Activated CD4-positive, alpha-beta memory T cell treated with anti-CD3 and anti-CD28 coated beads for 36 hours (primary cell): Measurements from ENCODE around the gene TBL3. TPM values are rescaled to one million over a fixed set of nuclear protein-coding genes. Genes with fewer than 3 reads are reported as not detected.
"Not testable (repeated sequence)": the region's sequence is repeated elsewhere in the genome, so short reads cannot be mapped to it uniquely, and the experiment has no call there.

Experiments
- CTCF ChIA-PET: fragments of 350-600 bp; sonication (Branson Sonifier 250); formaldehyde crosslinking; loops from one replicate; lab custom pipeline; 2021; ENCODE audit warnings: antibody characterized with exemption, inconsistent platforms; lab: Charles Lee
- POLR2A ChIA-PET: fragments of 350-600 bp; sonication (Branson Sonifier 250); formaldehyde crosslinking; loops from one replicate; lab custom pipeline; 2021; ENCODE audit warnings: antibody characterized with exemption; lab: Charles Lee
- DNase-seq: peaks from one replicate; pipeline ENCODE4 v3.0.0-alpha.2; 2020
- H3K27ac Mint-ChIP-seq: one replicate; pipeline ENCODE4 v1.8.0; 2021; ENCODE audit warnings: mixed read lengths
- H3K27me3 Mint-ChIP-seq: one replicate; pipeline ENCODE4 v1.8.0; 2021; ENCODE audit warnings: mixed read lengths
- H3K36me3 Mint-ChIP-seq: one replicate; pipeline ENCODE4 v1.8.0; 2021; ENCODE audit warnings: mixed read lengths
- H3K4me1 Mint-ChIP-seq: one replicate; pipeline ENCODE4 v1.8.0; 2021; ENCODE audit warnings: low read depth, mixed read lengths
- H3K4me3 Mint-ChIP-seq: one replicate; pipeline ENCODE4 v1.8.0; 2021; ENCODE audit warnings: mild to moderate bottlenecking, mixed read lengths
- H3K9me3 Mint-ChIP-seq: one replicate; pipeline ENCODE4 v1.8.0; 2021; ENCODE audit warnings: mixed read lengths
- intact Hi-C: fragments of 100-400 bp; cut with micrococcal nuclease; formaldehyde crosslinking; loops from one replicate; pipeline ENCODE4 v1.15.1; 2023
- total RNA-seq, 2 experiments: library from RNA; stranded (reverse); gene quantifications; one replicate each; pipeline ENCODE4 v1.2.3, GENCODE V29; 2021

Gene TBL3
- total RNA-seq, 2 experiments from 2014 or later = 45.7 to 47.3 TPM

DNA sequence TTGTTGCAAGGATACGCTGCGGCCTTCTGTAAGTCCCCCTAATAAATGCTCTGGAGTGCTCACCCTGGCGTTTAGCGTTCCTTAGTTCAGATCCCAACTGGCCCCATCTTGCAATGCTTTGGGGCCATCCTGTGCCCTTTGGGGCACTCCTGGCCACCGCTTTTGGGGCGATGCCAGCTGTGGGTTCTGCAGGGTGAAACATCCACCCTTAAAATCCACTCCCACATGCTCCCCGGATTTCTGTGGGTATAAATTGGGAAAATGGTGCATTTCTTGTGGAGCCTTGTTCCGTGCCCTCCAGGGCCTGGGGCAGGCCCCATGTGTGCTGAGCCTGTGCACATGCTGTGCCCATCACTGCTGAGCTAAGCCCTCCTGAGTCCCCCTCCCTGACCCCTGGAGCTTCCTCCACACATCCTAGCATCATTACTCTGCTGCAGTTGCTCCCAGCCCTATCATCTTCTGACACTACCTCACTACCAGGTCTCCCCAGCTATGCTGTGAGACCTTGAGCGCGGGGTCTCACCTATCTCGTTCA is 34.8 kb upstream of the TBL3 start:
- POLR2A ChIA-PET = no interaction called here

DNA sequence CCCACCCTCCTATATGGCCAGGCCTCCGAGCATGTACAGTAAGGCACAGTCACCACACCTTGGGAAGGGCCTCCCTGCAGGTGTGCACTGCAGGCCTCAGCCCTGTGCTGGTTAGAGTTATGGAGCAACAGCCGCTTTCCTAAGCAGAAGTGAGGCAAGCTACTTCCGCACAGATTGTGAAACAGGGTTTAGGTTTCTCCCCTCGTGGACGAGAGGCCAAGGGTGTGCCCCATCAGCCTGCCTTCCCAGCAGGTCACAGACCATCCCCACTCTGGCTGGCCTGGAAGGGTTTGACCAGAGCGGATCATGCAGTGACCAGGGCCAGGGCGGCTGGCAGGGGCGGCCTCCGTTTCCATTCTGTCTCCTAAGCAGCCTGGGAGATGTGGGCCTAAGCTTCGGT is 33.5 kb upstream of the TBL3 start:
- Mint-ChIP-seq H3K4me1 (peaks cover 12% of the 10 kb centered on the region), H3K36me3 (peaks cover 7% of the 10 kb centered on the region), H3K4me3 (no peak overlapping the region), H3K9me3 (no peaks in the 10 kb centered on the region), H3K27ac (no peak overlapping the region), H3K27me3 (no peaks in the 10 kb centered on the region)
- ChIA-PET POLR2A (no interaction called here), CTCF (interaction anchor here (1.2 kb wide), 1 partner anchor 9 kb away, joined by 3 read pairs; no protein-coding TSS in a partner anchor)
- no peak for DNase-seq
- intact Hi-C loops = no loop called here

More for the DNA sequence above, 34.8 kb upstream of the TBL3 start:
- Mint-ChIP-seq H3K9me3 (no peaks in the 10 kb centered on the region), H3K27me3 (no peaks in the 10 kb centered on the region), H3K4me1 (peaks cover 8% of the 10 kb centered on the region), H3K27ac (no peak overlapping the region), H3K4me3 (no peak overlapping the region), H3K36me3 (peaks cover 7% of the 10 kb centered on the region)
- no peak for DNase-seq
- CTCF ChIA-PET = no interaction called here
- intact Hi-C loops = no loop called here

DNA sequence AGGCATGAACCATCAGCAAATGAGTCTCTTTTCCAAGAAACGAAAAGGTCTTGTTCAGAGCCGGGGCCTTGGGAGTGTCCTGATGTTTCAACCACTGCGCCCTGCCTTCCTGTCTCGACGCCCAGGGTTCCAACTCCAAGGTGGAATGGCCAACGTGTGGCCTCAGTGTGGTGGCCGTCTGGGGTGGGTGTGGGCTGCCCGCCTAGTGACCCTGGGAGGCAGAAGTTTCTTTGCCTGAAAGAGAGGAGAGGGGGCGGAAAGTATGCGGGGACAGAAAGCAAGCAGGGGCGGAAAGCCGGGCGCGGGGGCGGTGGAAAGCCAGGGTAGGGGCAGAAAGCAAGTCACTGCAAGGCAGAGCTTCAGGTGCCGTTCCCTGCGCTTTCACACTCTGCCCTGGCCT is 32.9 kb upstream of the TBL3 start:
- Mint-ChIP-seq H3K36me3 (peaks cover 7% of the 10 kb centered on the region), H3K4me3 (no peak overlapping the region), H3K9me3 (no peaks in the 10 kb centered on the region), H3K4me1 (peaks cover 16% of the 10 kb centered on the region), H3K27ac (no peak overlapping the region), H3K27me3 (no peaks in the 10 kb centered on the region)
- CTCF ChIA-PET = interaction anchor here (1.2 kb wide), 1 partner anchor 9 kb away, joined by 3 read pairs; no protein-coding TSS in a partner anchor
- no peak for DNase-seq
- intact Hi-C loops = no loop called here
- POLR2A ChIA-PET = interaction anchor here (0.7 kb wide), 1 partner anchor 78 kb away, joined by 3 read pairs; no protein-coding TSS in a partner anchor

DNA sequence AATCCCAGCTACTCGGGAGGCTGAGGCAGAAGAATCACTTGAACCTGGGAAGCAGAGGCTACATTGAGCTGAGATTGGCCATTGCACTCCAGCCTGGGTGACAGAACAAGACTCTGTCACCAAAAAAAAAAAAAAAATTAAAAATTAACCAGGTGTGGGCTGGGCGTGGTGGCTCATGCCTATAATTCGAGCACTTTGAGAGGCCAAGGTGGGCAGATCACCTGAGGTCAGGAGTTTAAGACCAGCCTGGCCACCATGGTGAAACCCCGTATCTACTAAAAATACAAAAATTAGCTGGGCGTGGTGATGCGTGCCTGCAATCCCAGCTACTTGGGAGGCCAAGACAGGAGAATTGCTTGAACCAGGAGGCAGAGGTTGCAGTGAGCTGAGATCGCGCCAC is 32.0 kb upstream of the TBL3 start:
- H3K36me3 Mint-ChIP-seq, H3K9me3 Mint-ChIP-seq, H3K27me3 Mint-ChIP-seq, POLR2A ChIA-PET, intact Hi-C loops, H3K27ac Mint-ChIP-seq, H3K4me3 Mint-ChIP-seq, DNase-seq: not testable (repeated sequence)
- peaks cover 25% of the 10 kb centered on the region for H3K4me1 Mint-ChIP-seq
- CTCF ChIA-PET = interaction anchor here (1.8 to 2.4 kb wide), 3 partner anchors 10 to 201 kb away, joined by 5 to 6 read pairs (median 6); no protein-coding TSS in a partner anchor

DNA sequence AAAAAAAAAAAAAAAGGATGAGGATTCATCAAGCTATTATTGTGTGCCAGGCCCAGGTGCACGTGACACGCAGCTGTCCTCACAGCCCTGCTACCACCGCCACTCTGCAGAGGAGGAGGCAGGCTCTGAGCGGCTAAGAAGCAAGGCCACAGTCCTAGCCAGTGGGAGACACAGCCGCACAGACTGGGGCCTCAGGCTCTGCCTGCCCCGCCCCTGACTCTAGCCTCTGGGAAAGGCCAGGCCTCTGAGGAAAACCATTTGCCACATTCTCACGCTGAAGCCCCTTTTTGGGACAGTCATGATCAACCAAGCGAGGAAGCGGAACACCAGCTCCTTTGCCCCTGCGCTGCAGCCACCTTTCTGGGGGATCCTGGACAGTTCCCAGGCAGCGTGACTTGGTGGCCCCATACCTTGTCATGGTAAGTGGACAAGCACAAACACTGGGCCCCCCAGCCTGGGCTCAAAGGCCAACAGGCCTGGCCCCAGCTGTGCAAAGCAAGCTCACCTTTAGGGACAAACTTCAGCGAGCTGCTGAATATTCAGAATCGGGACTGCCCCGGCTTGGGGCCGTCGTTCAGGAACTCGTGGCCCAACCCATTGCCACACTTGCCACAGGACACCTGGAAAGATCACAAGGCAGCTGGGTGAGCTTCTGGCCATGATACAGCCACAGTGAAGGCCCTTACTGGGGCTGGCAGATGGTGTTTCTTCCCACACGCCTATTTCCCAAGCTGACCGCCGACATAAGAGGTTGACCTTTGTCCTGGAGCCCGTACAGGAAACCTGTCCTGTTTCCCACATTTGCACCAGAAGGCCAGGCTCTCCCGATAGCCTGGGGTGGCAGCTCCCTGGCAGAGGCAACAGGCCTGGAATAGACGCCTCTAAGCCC is 31.3 kb upstream of the TBL3 start:
- no peak for DNase-seq
- no peaks in the 10 kb centered on the region for H3K27me3 Mint-ChIP-seq
- POLR2A ChIA-PET = interaction anchor here (1.1 kb wide), 1 partner anchor 25 kb away, joined by 4 read pairs; the partner anchor contains the start of gene RPS2

DNA sequence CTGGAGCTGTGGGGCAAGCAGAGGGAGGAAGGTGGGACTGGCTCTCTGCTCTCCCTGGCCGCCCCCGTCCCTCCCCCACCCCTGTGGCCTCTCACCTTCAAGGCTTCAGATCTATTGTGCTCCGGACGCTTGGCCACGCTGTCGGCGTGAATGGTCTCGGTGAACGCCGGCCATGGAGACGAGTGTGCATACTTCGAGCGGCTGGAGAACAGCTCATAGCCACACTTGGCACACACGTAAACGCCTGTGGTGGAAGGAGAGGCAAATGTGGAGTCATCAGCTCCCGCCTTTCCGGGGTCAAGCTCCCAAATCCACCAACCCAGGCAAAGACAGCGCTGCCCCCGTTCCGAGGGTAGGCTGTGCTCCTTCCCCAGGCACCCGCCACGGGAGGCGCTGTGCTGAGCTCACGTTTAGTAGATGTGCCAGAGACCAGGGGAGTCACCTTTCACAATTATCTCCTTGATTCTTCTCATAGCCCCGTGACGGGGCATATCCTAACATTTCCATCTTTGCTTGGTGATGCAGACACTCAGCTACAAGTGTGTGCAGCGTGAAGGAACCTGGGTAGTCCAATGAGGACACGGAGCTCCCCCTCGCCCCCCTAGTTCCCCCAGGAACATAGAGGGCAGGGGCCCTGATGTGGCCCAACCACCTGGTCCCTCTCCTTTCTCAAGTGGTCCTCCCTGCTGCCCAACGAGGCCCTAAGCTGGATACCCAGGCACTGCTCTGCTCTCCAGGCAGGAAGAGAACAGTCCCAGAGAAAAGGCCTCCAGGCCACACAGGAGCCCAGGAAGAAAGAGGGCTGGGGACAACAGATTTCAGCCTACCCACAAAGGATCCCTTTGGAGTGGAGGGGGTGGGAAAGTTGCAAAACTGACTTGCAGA is 30.4 kb upstream of the TBL3 start:
- Mint-ChIP-seq H3K27ac (no peak overlapping the region), H3K4me1 (peaks cover 25% of the 10 kb centered on the region), H3K4me3 (peak overlapping the region; percentile 88), H3K27me3 (no peaks in the 10 kb centered on the region), H3K9me3 (no peaks in the 10 kb centered on the region), H3K36me3 (peaks cover 7% of the 10 kb centered on the region)
- no peak for DNase-seq
- CTCF ChIA-PET = interaction anchor here (0.6 to 2.4 kb wide), 5 partner anchors 11 to 199 kb away, joined by 3 to 6 read pairs (median 5); no protein-coding TSS in a partner anchor
- POLR2A ChIA-PET = interaction anchor here (0.5 to 1.1 kb wide), 2 partner anchors 24 to 279 kb away, joined by 3 to 4 read pairs; partner anchors contain the start of gene RPS2
- intact Hi-C loops = loop anchor here (2.0 kb wide), 1 partner anchor 159 kb away; the partner anchor contains the start of genes NUBP2 and SPSB3

More for the DNA sequence above, 31.3 kb upstream of the TBL3 start:
- intact Hi-C loops = no loop called here
- H3K27ac Mint-ChIP-seq = no peak overlapping the region
- peaks cover 7% of the 10 kb centered on the region for H3K36me3 Mint-ChIP-seq
- H3K4me3 Mint-ChIP-seq = no peak overlapping the region
- CTCF ChIA-PET = interaction anchor here (0.9 to 2.4 kb wide), 4 partner anchors 11 to 200 kb away, joined by 3 to 6 read pairs (median 6); no protein-coding TSS in a partner anchor
- peaks cover 25% of the 10 kb centered on the region for H3K4me1 Mint-ChIP-seq
- no peaks in the 10 kb centered on the region for H3K9me3 Mint-ChIP-seq

DNA sequence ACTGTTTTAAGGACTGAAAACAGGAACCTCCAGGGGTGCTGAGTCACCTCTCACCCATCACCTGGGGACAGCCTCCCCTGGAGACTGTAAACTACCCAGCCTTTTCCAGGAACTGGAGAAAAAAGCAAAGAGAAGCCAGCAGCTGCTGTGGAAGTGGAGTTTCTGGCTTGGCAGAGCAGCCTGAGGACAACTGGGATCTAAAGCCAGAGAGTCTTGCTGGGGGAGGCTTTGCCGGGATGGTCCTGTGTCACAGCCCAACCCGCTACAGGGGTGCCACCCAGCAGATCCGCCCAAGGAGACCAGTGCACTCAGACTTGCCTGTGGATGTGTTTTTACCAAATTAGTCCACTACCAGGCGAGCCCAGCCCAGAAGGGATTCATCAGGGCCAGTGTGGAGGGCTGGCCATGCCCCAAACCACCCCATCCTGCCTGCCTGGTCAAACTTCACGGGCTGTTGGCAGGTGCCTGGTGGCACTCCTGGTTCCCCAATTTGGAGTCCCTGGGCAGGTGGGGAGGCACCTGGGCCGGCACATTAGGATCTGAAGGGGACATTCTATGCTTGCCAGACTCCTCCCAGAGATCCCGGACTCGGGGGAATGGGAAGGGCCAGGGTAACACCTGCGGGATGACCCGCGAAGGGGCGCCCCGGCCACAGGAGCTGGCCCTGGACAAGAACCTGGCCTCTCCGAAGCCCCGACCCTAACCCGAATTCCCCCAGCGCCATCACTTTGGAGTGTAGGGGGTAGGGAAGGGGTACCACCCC is 29.6 kb upstream of the TBL3 start:
- CTCF ChIA-PET = interaction anchor here (0.6 kb wide), 1 partner anchor 14 kb away, joined by 4 read pairs; no protein-coding TSS in a partner anchor
- Mint-ChIP-seq H3K27me3 (no peaks in the 10 kb centered on the region), H3K9me3 (no peaks in the 10 kb centered on the region), H3K27ac (peak overlapping the region; percentile 23), H3K4me1 (peaks cover 25% of the 10 kb centered on the region), H3K4me3 (peak overlapping the region; percentile 88), H3K36me3 (peaks cover 7% of the 10 kb centered on the region)
- POLR2A ChIA-PET = interaction anchor here (1.0 to 1.1 kb wide), 2 partner anchors 23 to 115 kb away, joined by 3 to 4 read pairs; partner anchors contain the start of genes FAHD1 and RPS2
- intact Hi-C loops = loop anchor here (2.0 kb wide), 1 partner anchor 159 kb away; the partner anchor contains the start of genes NUBP2 and SPSB3
- peak; percentile 52 for DNase-seq

DNA sequence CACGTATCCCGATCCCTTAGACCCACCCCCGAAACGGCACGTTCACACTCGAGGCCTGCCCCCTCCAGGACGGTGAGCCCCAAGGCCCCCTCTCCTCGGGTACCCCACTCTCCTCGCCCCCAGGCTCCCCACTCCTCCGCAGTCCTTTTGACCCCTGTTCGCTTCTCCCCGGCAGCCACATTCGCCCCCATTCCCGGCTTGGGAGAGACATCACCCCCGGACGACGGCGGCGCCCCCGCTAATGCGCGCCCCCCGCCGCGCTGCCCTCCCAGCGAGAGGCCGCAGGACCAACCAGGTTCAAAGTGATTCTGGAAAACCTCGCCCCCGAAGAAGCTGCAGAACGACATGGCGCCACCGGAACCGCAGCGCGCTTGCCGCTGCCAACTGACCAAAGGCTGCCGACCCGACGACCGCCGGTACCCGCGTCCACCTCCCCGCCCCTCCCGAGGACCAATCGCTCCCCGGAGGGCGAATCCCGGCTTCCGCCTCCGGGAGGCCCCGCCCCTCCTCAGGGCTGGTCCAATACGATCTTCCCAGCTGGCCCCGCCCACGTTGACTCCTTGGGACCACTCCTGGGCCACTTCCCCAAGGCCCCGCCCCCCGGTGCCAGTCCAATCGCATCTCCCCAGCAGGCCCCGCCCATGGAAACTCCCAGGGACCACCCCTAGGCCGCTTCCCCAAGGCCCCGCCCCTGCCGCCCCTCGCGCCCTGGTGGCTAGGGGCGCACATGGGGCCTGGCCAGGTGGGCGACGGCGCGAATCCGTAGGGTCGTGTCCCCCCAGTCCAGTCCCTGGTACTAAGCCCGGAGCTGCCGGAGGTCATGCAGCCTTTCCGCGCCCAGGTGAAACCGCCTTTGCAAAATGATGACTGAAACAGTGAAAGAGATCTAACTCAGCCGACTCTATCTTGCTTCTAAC is 28.8 kb upstream of the TBL3 start, which contains the start of gene MSRB1:
TSS of gene MSRB1 (minus strand) at position 390 of the 917 bp plus-strand sequence. CDS start at position 347, 43 bp downstream.
- Mint-ChIP-seq H3K27me3 (no peaks in the 10 kb centered on the region), H3K9me3 (no peaks in the 10 kb centered on the region), H3K27ac (peak within 1 kb of the TSS; percentile 73), H3K36me3 (peaks cover 4% of the 10 kb centered on the region), H3K4me3 (peak within 1 kb of the TSS; percentile 88), H3K4me1 (peaks cover 25% of the 10 kb centered on the region)
- CTCF ChIA-PET = interaction anchor here (0.7 to 1.9 kb wide), 9 partner anchors 14 to 212 kb away, joined by 3 to 9 read pairs (median 4); partner anchors contain the start of genes FAHD1, NDUFB10, RPS2 and TRAF7
- DNase-seq = peak; percentile 100
- intact Hi-C loops = loop anchor here (1.0 to 2.0 kb wide), 3 partner anchors 16 to 160 kb away; partner anchors contain the start of genes NDUFB10, NUBP2, RPS2 and SPSB3
- POLR2A ChIA-PET = interaction anchor here (0.9 to 1.6 kb wide), 7 partner anchors 18 to 170 kb away, joined by 3 to 17 read pairs (median 4); partner anchors contain the start of genes EME2, FAHD1, MRPS34 and NUBP2

DNA sequence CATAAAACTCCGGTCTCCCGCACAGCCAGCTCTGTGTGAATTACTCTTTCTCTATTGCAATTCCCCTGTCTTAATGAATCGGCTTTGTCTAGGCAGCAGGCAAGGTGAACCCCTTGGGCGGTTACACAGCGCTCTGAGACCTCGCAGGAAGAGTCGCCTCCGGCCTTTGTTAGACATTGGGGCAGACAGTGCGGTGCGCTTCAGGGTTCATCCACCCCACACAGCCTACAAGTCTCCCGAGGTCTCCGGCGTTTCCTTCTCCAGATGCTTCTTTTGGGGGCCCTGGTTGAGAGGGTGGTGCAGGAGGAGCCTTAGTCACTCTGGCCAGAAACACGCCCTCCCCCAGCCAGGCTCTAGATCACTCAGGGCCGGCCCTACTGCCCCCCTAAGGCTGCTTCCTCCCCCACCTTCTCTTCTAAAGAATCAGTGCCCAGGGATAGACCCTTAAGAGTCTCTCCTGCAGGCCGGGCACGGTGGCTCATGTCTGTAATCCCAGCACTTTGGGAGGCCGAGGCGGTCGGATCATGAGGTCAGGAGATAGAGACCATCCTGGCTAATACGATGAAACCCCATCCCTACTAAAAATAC is 27.1 kb upstream of the TBL3 start:
- H3K4me3 Mint-ChIP-seq = peak overlapping the region; percentile 88
- H3K4me1 Mint-ChIP-seq = peaks cover 25% of the 10 kb centered on the region
- no peaks in the 10 kb centered on the region for H3K9me3 Mint-ChIP-seq
- H3K27ac Mint-ChIP-seq = no peak overlapping the region
- ChIA-PET CTCF (interaction anchor here (1.9 kb wide), 1 partner anchor 15 kb away, joined by 6 read pairs; the partner anchor contains the start of gene NDUFB10), POLR2A (no interaction called here)
- no peaks in the 10 kb centered on the region for H3K27me3 Mint-ChIP-seq
- DNase-seq = no peak
- intact Hi-C loops = no loop called here
- no peaks in the 10 kb centered on the region for H3K36me3 Mint-ChIP-seq
